DMS79 treated with DMSO at 0.1 percent for 48 hours (cell line): ENCODE data around the gene CCDC178.

Experiments used
- DNase-seq: peaks from one replicate; lab custom pipeline; 2025; lab: John Stamatoyannopoulos, UW

CCDC178 gene

DNA sequence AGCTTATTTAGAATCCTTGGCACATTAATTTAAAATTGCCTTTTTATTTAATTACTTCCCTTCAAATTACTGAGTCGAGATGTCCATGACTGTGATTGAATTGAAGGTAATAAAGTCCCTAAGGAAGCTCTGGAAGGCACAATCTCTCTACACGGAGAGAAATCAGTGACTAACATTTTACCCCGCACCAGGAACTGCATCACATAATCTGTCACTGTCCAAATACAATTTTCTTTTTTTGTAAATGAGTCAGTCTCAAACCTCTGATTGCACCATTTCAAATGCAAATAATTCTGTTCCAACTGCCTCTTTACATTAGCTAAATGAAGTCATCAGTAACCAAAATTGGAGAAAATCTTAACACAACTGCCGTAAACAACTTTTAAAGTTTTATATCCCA lies 311.9 kb downstream of the CCDC178 start:
- DNase-seq: no peak

DNA sequence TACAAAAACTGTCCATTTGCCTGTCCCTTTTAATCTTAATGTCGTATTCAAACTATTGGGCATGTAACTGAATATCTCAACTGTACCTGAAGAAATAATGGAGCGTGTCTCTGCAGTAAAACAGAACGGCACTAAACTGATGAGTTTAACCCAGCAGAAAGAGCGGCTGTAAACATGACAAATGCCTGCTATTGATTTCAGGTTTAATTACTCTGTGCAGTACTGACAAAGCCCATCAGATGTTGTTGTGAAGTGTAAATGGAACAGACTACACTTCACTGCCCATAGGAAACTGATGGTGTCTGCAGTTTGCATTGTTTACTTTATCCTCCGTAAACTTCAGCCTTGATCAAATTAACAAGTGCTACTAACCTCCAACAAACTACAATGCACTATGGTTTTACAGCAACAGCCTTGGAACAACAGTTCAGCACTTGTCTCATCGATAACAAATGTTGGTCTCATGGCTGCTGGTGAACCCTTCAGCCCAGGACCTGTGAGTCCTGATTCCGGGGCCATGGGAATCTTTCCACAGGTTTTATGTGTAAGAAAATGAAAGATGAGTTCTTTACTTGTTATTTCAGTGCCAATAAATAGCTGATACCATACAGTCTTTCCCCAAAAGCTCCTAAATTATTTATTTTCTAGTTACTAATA lies 316.5 kb downstream of the CCDC178 start:
- DNase-seq: peak; percentile 38

DNA sequence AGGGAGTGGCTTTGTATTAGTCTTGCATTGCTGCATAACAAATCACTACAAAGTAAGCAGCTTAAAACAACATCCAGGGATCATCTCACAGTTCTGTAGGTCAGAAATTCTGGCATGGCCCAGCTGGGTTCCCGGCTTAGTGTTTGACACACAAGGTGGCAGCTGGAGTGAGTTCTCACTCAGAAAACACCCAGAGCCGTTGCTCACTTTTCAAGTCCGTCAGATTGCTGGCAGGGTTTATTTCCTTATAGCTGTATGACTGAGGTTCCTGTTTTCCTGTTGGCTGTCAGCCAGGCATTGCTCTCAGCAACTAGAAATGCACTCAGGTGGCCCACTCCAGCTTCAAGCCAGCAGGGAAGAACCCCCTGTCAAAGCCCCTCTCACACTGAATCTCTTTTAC lies 324.1 kb downstream of the CCDC178 start:
- DNase-seq: peak; percentile 59

DNA sequence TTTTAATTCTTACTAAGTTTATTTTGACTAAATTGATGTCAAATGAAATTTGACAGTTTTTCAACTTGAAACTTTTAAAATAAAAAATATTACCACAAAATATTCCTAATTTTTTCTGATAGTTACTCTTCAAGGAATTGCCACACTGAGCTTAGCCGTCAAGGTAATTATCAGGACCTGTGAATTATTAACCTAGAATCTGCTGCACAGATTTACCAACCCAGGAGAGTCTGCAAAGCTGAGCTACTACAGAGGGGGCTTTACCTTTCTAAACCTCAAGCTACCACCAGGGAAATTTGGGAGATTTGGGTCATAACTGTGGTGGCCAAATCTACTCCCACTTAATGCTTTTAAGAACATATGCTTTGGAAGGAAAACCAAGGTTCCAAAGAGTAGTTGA lies 324.6 kb downstream of the CCDC178 start:
- no peak for DNase-seq

DNA sequence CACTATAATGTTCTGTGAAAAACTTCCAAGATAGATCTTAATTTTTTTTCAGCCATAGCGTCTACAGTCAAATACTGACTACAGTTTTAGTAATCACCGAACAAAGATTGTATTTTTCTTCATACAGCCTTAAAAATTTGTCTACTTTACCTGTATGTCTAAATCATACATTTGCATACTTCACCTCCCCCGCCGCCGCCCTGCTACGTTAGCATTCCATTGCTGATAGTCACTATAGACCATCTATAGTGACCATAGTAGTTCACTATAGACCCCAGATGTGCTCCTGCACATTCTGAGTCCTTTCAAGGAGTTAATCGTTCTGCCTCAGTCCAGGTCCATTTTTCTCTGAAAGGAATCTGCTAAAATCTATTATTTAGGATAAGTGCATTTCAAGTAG lies 325.0 kb downstream of the CCDC178 start:
- DNase-seq: no peak

DNA sequence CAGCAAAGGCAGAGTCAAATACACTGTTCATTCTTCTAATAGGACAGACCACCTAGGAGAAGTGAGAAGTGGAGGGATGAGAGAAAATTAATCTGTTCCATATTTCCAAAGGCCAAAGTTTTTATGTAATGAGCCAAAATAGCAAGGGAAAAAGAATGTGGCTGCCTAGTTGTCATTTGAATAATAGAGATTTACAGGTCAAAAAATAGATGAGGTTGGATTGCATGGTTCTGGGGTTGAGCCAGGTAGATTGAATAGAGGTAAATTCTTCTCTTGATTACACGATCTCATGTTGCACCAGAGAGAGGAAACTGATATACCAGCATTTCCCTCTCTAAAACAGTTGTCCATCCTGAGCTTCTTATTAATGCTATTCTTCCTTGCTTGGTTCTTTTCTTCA lies 325.8 kb downstream of the CCDC178 start:
- no peak for DNase-seq

DNA sequence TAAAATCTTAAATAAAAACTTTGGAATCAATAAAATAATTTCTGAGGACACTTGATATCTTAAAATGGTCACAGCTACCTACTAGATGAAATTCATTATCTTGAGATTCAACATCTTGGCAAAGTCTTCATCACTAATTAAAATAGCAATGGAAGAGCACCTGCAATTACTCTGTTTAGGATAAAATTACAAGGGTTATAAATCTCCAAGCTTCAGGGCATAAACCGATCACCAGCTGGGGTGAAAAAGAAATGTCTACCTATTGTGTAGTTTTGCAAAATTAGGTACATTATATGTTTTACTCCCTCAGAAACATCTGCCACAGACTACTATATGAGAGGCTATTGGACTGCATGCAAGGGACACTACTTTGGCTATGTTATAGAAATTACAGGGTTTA lies 327.1 kb downstream of the CCDC178 start:
- no peak for DNase-seq

DNA sequence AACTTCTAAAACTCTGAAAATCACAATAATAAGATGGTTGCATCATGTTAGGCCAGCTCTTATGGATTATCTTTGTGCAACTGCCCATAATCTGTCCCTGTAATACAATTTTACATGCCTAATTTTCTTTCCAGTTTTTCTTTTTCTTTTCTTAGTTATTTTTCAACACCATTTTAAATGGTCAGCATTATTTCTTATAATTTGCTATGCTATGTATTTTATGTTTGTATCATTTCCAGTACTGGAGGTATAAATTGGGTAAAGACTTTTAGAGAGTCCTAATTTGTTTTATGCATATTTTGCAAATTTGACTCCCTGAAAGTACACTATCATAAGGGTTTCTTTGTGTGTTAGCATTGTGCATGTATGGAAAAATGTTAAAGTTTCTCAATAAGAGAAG lies 333.0 kb downstream of the CCDC178 start:
- no peak for DNase-seq

DNA sequence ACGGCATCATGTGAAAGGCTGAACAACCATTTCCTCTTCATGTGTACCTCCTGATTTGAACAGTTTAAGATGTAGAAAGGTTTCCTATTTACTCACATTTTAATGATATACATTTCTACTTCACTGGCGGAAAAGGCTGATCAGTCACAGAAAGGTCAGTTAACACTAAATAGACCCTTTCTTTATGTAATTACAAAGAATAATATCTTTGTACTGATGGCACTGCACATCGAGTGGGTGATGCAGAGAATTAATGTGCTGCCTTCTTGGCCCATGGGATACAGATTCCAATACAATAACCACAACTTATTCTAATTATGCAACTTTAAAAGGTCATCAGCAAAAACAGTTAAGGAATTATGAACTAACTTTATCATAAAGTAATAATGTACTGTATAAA lies 339.2 kb downstream of the CCDC178 start:
- DNase-seq: no peak

DNA sequence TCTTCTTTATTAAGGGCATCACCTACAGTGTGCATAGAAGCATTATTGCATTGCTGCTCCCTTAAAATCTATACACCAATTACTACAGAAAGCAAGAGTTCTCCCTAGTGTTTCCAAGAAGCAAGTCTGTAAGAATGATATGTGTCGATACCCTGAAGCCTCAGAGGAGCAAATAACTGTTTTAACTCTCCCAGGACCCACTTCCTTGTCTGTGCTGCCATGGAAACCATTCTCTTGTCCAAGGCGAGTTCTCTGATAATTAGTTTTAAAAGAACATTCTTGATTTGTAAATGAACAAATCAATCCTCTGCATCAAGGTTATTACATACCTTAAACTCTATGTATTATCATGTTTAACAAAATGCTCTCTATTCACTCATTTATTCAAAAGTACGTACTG lies 340.9 kb downstream of the CCDC178 start:
- DNase-seq: no peak

DNA sequence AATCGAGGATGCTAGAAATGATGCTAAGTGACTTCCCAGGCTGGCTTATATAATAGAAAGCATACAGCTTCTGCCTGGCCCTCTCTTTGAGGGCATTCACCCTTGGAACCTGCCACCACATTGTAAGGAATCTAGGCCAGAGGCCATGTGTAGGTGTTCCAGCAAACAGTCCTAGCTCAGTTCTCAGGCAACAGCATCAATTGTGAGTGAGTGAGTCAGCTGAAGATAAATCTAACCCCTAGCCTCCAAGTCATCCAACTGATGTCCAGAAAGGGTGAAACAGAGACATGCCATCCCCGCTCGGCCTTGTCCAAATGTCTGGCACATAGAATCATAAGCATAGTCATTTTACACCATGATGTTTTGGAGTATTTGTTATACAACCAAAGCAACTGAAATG lies 343.4 kb downstream of the CCDC178 start:
- DNase-seq: no peak

DNA sequence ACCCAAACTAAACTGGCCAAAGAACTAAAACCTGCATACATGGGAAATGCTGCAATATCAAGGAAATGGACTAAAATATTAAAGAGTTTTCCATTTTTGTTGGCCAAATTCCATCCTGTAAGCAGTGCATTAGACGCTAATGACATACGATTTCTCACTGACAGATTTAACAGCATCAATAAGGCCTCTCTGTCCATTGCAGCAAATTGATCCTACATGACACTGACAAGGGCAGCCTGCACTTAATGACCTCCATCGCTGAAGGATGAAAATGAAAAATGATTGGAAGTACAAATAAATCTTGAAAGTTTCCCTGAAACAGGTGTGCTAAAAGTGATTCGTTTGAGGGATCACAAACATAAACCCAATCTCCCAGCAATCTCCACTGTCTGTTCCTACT lies 350.1 kb downstream of the CCDC178 start:
- DNase-seq: no peak

DNA sequence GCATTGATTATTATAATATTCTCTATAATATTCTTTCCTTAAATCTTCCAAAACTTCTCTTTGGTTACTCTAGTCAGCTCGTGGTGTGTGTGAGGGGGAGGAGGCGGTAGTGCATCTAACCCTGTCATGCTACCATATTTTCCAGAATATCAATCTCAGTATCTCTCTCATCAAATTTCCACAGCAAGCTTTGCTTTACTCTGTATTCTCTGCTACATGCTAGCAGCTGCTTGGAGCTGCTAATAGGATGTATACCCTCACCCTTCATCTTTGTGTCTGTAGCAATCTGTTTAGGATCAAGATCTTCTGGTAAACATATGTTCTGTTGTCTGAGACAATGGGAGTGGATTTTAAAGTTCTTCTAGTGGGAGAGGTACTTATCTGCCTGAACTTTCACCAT lies 363.9 kb downstream of the CCDC178 start:
- DNase-seq: no peak

DNA sequence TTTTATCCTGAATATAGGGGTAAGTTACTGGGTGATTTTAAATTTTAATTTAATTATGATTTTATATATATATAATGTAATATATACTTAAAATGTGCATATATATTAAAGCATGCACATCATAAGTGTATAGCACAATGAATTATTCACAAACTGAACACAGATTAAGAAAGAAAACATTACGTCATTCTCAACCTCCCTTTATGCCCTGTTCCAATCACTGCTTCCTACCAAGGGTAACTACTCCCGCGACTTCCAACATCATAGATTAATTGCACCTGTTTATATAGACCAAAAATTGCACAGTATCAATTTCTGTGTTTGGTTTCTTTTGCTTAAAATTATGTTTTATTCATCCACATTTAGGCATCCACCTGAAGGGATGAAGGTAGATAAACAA lies 366.4 kb downstream of the CCDC178 start:
- no peak for DNase-seq

DNA sequence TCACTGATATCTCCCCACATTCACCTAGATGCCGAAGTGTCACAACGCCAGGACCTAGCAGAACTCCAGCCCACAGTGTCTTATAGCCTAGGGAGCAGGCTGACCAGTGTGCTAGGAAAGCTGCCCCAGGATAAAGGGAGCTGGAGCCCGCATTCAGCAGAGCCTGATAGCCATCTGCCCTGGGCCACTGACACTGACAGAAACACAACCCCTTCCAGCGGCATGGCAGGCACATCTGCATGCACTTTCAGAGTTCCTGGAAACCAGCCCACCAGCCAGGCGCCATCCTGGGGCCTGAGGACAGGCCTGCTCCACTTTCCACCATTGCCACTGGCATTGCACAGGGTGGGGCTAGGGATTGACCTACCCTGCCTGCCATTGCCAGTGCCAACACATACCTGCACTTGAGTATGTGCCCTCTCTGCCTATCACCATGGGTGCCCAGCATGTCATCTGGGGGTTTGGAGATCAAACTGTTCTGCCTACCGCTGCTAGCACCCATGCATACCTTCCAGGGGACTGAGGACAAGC lies 377.6 kb downstream of the CCDC178 start:
- no peak for DNase-seq

DNA sequence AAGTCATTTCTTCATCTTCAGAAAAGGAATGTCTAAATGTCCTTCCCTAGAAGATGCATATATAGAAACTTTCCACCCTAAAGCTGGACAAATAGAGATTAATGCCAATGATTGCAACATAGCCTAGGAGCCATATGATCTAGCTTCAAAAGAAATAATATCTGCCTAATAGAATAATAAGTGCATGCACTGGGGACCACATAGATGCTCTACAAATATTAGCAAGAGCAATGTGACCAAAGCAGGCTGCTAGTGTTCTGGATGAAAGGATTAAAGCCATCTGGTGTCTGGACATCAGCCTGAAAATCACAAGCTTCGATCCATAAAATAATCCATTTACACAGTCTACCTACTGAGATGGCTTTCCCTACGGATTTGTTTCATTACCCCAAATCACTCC lies 387.6 kb downstream of the CCDC178 start:
- DNase-seq: no peak

DNA sequence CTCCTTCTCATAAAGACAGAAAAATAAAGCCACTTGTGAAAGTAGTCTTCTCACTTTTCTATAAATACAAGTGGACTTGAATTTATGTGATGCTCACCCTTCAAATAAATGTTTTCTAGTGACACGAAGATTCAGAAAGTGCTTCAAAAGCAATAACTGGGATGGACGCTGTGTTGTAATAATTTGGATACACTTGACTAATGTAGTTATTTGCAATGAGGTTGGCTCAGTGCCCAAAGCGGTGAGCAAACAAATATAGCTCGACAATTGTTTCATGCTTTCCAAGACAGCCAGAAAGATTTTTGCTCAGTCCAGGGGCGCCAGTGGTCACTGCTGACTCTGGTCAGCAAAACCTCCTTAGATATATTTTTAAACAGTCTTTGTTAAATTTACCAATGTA lies 389.1 kb downstream of the CCDC178 start:
- peak; percentile 81 for DNase-seq

DNA sequence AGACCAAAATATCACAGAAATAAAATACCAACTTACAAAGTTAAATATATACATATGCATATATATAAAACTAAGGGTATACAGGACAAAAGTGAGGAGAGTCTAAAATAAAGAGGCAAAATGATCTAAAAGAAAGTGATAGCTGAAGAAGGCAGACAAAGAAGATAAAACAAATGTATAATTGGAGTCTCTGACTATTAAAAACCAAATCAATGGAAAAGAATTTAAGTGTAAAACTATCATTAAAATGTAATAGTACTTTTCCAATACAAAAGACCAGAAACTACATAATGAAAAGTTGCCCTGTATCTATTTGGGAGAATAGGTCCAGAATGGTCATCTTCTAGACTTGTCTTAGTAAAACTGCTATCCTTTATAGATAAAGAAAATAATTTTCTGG lies 400.3 kb downstream of the CCDC178 start:
- no peak for DNase-seq

DNA sequence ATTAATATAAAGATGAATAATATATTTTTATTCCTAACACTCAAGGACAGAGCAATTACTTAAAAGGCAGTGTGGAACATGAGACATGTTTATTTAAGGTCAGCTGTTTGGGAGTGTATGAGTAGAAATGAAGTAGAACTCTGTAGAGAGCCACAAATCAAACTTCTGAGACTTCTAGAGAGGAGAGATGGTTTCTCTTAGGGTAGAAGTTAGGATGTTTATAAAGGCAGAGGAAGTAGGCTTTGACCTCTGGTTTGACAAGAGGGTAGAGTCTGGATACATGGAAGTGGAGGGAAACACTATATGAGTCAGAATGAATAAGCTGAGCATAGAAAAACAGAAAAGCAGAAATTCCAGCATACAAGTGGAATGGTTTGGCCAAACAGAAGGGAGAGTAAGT lies 405.6 kb downstream of the CCDC178 start:
- no peak for DNase-seq

DNA sequence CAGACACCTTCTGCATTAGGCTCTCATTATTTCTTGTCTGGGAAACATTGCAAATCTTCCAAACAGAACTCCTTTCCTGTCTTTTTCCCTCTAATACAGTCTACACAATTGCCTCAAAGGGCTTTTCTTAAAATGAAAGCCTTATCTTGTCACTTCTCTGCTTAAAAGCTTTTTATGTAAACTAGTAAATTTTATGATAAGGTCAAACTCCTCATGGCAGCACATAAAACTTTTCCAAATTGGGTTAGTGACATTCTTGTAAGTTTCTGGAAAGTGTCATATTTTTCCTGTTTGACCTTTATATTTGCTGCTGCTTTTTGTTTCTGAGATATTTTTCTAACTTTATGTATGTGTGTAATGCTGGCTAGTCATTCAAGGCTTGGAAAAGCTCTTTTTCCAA lies 406.3 kb downstream of the CCDC178 start:
- DNase-seq: no peak

DNA sequence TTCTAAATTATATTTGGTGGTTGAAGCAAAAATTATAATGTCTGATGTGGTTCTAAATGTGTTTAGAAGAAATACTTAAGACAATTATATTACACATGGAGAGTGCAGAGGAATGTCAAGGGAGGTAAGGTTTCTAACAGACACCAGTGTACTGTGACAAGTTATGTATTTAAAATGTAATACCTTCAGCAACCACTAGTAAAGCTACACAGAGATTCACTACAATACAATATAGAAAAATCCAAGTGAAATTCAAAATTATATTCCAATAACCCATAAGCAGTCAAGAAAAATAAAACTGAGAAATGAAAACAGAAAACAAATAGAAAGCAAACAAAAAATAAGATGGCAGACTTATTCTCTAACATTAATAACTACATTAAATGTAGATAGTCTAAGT lies 418.2 kb downstream of the CCDC178 start:
- DNase-seq: no peak

DNA sequence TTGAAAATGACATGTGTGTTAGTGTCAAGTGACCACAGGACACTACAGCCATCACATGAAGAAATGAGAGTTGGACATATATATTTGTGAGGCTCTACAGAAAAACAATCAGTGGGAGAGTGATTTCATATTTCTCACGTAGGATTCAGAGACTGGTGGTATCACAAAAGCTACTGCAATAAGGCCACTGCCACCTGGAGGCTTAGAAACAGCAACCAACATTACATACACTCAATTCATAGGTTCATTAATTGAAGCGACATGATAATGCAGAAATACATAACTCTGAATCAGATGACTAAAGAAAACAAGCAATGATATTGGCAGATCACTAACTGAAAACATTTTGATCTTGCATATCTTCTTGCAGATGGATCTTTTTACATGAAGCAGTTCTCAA lies 419.6 kb downstream of the CCDC178 start:
- DNase-seq: no peak

DNA sequence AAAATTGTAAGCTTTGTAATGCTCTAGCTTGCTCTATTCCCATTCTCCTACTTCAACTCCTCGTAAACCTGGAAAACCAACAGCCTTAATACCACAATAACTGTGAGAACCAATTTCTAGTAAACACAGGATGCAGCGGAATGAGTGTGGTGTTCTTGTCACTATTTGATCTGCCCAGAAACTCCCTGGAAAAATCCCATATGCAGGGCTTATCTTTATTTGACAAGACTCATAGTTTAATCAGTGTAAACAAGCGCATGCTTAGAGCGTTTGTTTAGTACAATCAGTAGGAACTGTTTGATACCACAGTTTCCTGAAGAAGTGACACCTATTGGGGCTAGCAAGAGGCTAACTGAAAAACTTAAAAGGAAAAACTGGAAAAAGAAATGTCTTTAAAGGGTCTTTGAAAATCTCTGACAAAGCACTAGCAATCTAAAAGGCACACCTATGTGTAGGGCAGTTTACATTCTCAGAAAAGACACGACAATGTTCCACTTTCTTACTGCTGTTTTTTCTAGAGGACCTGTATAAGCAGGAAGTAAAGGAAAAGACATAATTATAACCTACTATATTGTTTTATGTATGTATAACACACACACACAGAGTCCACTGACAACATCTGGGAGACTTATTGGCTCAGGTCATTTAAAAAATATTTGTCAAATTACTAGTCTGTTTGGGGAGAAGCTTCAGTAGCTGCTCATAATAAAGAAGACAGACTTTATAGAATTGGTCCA lies 426.3 kb downstream of the CCDC178 start:
- no peak for DNase-seq

DNA sequence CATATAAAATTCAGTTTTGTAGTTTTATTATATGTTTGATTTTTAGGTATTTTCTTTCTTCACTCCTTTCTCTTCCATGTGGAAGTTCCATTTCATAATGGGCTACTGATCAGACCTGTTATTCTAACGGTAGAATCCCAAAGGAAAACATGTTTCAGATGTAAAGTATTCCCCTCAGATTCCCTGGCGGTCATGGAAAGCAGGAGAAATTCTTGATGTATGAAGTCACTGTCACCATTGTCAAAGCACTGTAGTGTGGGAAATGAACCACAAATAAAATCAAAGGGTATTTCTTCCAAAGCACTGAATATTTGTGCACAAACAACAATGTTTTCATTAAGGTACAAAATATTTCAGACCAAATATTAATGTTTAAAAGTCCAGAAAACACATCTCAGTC lies 430.4 kb downstream of the CCDC178 start:
- no peak for DNase-seq
